Measurements from ENCODE around the gene EMILIN3. TPM values are rescaled to one million over a fixed set of nuclear protein-coding genes. Genes with fewer than 3 reads are reported as not detected.
A peak's percentile ranks its signal among the peaks of the same experiment; 100 is the strongest.

EMILIN3 gene
- total RNA-seq, 2 experiments from 2014 or later = not detected

DNA sequence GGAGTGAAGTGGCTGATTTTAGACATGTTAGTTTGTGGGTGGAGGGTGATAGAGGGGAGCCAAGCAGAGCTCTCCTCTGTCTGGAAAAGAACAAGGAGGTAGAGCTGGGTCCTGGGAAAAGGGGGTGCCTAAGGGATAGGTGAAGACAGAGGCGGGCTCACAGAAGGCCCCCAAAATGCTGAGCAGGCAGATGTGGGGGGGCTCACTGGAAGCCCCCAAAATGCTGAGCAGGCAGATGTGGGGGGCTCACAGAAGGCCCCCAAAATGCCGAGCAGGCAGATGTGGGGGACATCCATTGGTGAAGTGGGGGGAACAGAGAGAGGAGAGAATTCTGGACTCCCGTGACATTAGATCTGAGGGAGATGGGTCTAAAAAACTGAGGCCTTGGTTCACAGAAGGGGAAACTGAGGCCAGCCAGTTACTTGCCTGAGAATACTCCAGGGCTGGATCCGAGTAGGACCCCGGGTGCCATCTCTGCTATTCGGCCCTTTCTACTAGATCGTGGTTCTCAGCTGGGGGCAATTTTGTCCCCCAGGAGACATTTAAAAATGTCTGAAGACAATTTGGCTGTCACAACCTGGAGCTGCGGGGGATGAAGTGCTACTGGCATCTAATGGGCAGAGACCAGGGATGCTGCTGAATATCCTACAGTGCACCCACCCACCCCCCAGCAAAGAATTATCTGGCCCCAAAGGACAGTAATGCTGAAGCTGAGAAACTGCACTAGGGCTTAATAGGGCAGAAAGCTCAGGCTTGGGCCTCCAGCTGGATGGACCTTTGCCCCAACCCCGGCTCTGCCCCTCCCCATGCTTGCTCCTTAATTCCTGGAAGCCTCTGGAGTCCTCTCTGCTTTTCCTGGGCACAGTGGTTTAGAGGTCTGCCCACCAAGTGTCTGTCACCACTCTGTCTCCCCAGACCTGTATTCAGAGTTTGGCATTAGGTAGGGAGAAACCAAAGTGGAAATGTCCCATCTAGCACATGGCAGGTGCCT is 23.8 kb downstream of the EMILIN3 start:
- no TSS peak for BruUV-seq (replicated peaks)
- Histone ChIP-seq H3K79me2 (ENCODE audit: insufficient read depth, low read depth, low read length) (no peaks in the 10 kb centered on the region), H3K27ac (ENCODE audit: low read depth, low read length, poor library complexity, severe bottlenecking) (no peak overlapping the region), H3K9me2 (ENCODE audit: insufficient read depth, low read length) (no peaks in the 10 kb centered on the region), H3K36me3 (ENCODE audit: insufficient read depth, low read length) (no peaks in the 10 kb centered on the region), H3K4me2 (ENCODE audit: low read length) (no peak overlapping the region), H2AFZ (ENCODE audit: low read length) (no peak overlapping the region), H3K4me3 (ENCODE audit: low read depth, low read length, poor library complexity, severe bottlenecking) (no peak overlapping the region), H3K4me1 (ENCODE audit: insufficient read depth, low read length, poor library complexity, severe bottlenecking) (peaks cover 12% of the 10 kb centered on the region), H4K20me1 (ENCODE audit: insufficient read depth, low read length) (no peaks in the 10 kb centered on the region), H3K9me3 (ENCODE audit: low read length) (no peaks in the 10 kb centered on the region)
- no peak for DNase-seq (ENCODE audit: low spot score)
- TF ChIP-seq, protein P1, sequence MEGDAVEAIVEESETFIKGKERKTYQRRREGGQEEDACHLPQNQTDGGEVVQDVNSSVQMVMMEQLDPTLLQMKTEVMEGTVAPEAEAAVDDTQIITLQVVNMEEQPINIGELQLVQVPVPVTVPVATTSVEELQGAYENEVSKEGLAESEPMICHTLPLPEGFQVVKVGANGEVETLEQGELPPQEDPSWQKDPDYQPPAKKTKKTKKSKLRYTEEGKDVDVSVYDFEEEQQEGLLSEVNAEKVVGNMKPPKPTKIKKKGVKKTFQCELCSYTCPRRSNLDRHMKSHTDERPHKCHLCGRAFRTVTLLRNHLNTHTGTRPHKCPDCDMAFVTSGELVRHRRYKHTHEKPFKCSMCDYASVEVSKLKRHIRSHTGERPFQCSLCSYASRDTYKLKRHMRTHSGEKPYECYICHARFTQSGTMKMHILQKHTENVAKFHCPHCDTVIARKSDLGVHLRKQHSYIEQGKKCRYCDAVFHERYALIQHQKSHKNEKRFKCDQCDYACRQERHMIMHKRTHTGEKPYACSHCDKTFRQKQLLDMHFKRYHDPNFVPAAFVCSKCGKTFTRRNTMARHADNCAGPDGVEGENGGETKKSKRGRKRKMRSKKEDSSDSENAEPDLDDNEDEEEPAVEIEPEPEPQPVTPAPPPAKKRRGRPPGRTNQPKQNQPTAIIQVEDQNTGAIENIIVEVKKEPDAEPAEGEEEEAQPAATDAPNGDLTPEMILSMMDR (conservative IDR thresholded peaks at IDR 0.05; ENCODE audit: low read length) = no peak
- no peak for TF ChIP-seq EZH2phosphoT487 (IDR thresholded peaks at IDR 0.05; ENCODE audit: borderline replicate concordance, low read depth, low read length)
- ChIA-PET CTCF (ENCODE audit: unreplicated experiment) (no interaction called here), POLR2A (interaction anchor here (0.6 kb wide), 1 partner anchor 377 kb away, joined by 3 read pairs; no protein-coding TSS in a partner anchor)
- intact Hi-C loops (cut with micrococcal nuclease; ENCODE audit: unreplicated experiment) = no loop called here

DNA sequence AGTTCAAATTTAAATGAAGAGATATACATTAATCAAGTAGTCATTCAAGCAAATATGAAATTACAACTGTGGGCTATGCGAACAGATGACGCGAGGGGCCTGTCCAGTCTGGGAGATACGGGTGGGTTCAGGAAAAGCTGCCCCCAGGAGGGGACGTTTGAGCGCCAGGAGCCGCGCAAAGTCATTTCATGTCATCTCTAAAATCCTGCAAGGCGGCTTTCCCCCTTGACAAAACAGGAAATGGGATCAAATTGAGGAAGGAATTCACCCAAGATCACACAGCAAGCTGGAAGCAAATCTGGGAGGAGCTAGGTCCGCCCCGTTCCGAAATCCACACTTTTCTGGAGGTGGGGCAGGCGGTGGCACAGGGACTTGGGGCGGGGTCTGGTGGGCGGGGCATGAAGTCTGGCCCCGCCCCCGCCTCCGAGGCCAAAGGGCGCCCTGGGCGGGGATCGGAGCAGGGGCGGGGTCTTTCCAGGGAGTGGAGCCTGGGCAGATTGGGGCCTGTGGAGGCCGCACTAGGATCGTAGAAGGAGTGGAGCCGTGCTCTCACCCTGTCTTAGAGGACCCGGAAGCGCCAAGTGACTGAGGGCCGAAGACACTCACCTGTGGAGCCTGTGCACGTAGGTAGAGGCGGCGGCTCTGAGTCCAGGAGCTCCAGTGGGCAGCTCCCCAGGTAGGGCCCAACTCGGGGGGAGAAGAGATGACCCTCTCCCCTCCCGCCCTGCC is 26.1 kb downstream of the EMILIN3 start, which contains the start of gene LPIN3:
Gene LPIN3, plus strand, starts transcription at position 495 of the 729 bp plus-strand sequence. CDS start 4,983 bp downstream, outside the sequence.
- peak within 1 kb of the TSS; percentile 67 for H3K4me2 ChIP-seq (ENCODE audit: low read length)
- POLR2A ChIA-PET = interaction anchor here (0.6 to 1.2 kb wide), 4 partner anchors 33 to 206 kb away, joined by 3 to 4 read pairs (median 4); no protein-coding TSS in a partner anchor
- H3K4me3 ChIP-seq (ENCODE audit: low read depth, low read length, poor library complexity, severe bottlenecking) = peak within 1 kb of the TSS; percentile 30

More for the DNA sequence above, 26.1 kb downstream of the EMILIN3 start, which contains the start of gene LPIN3:
- CTCF ChIA-PET (ENCODE audit: unreplicated experiment) = interaction anchor here (0.7 to 1.1 kb wide), 2 partner anchors 37 to 168 kb away, joined by 3 read pairs; no protein-coding TSS in a partner anchor
- Histone ChIP-seq H3K9me3 (ENCODE audit: low read length) (no peaks in the 10 kb centered on the region), H3K27ac (ENCODE audit: low read depth, low read length, poor library complexity, severe bottlenecking) (no peak within 1 kb of the TSS), H4K20me1 (ENCODE audit: insufficient read depth, low read length) (no peaks in the 10 kb centered on the region), H3K79me2 (ENCODE audit: insufficient read depth, low read depth, low read length) (no peaks in the 10 kb centered on the region), H3K4me1 (ENCODE audit: insufficient read depth, low read length, poor library complexity, severe bottlenecking) (peaks cover 17% of the 10 kb centered on the region), H3K36me3 (ENCODE audit: insufficient read depth, low read length) (no peaks in the 10 kb centered on the region), H2AFZ (ENCODE audit: low read length) (peak within 1 kb of the TSS; percentile 56; the same call in 1 of the 2 replicates), H3K9me2 (ENCODE audit: insufficient read depth, low read length) (no peaks in the 10 kb centered on the region)
- TF ChIP-seq EZH2phosphoT487 (IDR thresholded peaks at IDR 0.05; ENCODE audit: borderline replicate concordance, low read depth, low read length) = no peak
- TF ChIP-seq, protein P1 (conservative IDR thresholded peaks at IDR 0.05; ENCODE audit: low read length) = 0 out of 2 replicates have a peak, but pooled peaks have one; percentile 4
- intact Hi-C loops (cut with micrococcal nuclease; ENCODE audit: unreplicated experiment) = loop anchor here (1.0 kb wide), 3 partner anchors 167 to 372 kb away; no protein-coding TSS in a partner anchor
- BruUV-seq (replicated peaks) = no TSS peak
- peak; percentile 55 for DNase-seq (ENCODE audit: low spot score)
